HG03521 (cell line): Measurements from ENCODE around the gene SCGB1D2.
"Not testable (repeated sequence)": the region's sequence is repeated elsewhere in the genome, so short reads cannot be mapped to it uniquely, and the experiment has no call there.

Source experiments
- ATAC-seq: cut with Tn5 transposase; IDR thresholded peaks from one replicate; pipeline ENCODE4 v1.9.1; 2021; ENCODE audit warnings: mild to moderate bottlenecking, moderate library complexity; ENCODE audit not compliant: unreplicated experiment

Gene SCGB1D2

GRCh38 chr11:62242021-62242420 lies at the start of gene SCGB1D2:
Gene SCGB1D2, plus strand, starts transcription at chr11:62242239. Its CDS starts 69 bp downstream, at chr11:62242308.
- ATAC-seq = no peak

GRCh38 chr11:62193952-62194351 lies 48.1 kb upstream of the SCGB1D2 start:
- ATAC-seq = no peak

- ATAC-seq = not testable (repeated sequence)
Observed at GRCh38 chr11:62195010-62195409, 47.0 kb upstream of the SCGB1D2 start.

- no peak for ATAC-seq
Observed at GRCh38 chr11:62195945-62196344, 46.1 kb upstream of the SCGB1D2 start.

- ATAC-seq = not testable (repeated sequence)
Observed at GRCh38 chr11:62197400-62197799, 44.6 kb upstream of the SCGB1D2 start.

- no peak for ATAC-seq
Observed at GRCh38 chr11:62201376-62201775, 40.7 kb upstream of the SCGB1D2 start.

GRCh38 chr11:62202910-62203309 lies 39.1 kb upstream of the SCGB1D2 start:
- no peak for ATAC-seq

- no peak for ATAC-seq
Observed at GRCh38 chr11:62204430-62204829, 37.6 kb upstream of the SCGB1D2 start.

GRCh38 chr11:62205441-62205840 lies 36.6 kb upstream of the SCGB1D2 start:
- ATAC-seq = no peak

- ATAC-seq = not testable (repeated sequence)
Observed at GRCh38 chr11:62206276-62207066, 35.6 kb upstream of the SCGB1D2 start.

- no peak for ATAC-seq
Observed at GRCh38 chr11:62208785-62209144, 33.3 kb upstream of the SCGB1D2 start.

- no peak for ATAC-seq
Observed at GRCh38 chr11:62217191-62217748, 24.8 kb upstream of the SCGB1D2 start.

GRCh38 chr11:62221498-62221897 lies 20.5 kb upstream of the SCGB1D2 start:
- ATAC-seq = no peak

- ATAC-seq = no peak
Observed at GRCh38 chr11:62223095-62223494, 18.9 kb upstream of the SCGB1D2 start.

- no peak for ATAC-seq
Observed at GRCh38 chr11:62233730-62234129, 8.3 kb upstream of the SCGB1D2 start.

- no peak for ATAC-seq
Observed at GRCh38 chr11:62236187-62236586, 5.9 kb upstream of the SCGB1D2 start.

- ATAC-seq = no peak
Observed at GRCh38 chr11:62237499-62237898, 4.5 kb upstream of the SCGB1D2 start.

GRCh38 chr11:62238151-62238550 lies 3.9 kb upstream of the SCGB1D2 start:
- ATAC-seq = no peak

GRCh38 chr11:62241095-62241494 lies 944 bp upstream of the SCGB1D2 start:
- no peak for ATAC-seq

- no peak for ATAC-seq
Observed at GRCh38 chr11:62245271-62245753, 3.3 kb downstream of the SCGB1D2 start.

- ATAC-seq = no peak
Observed at GRCh38 chr11:62251698-62252097, 9.7 kb downstream of the SCGB1D2 start.

- ATAC-seq = no peak
Observed at GRCh38 chr11:62253999-62254542, 12.0 kb downstream of the SCGB1D2 start.
